Gastroesophageal sphincter (tissue), 4 donors: ENCODE measurements around the gene ERN2. TPM values are rescaled to one million over a fixed set of nuclear protein-coding genes. Genes with fewer than 3 reads are reported as not detected.

Experiments used
- ATAC-seq: fragments of 150-250 bp; one replicate; pipeline ENCODE4 v1.9.1; 2016; ENCODE audit warnings: mild to moderate bottlenecking, moderate library complexity
- H3K27ac ChIP-seq, 4 donors: fragments of 200-600 bp; sonication (generic) in 3 of 4; 1 replicate in 3 of 4; 2 replicates in 1 of 4; pipeline ENCODE4 v1.5.1; 2016 to 2019
- H3K27me3 ChIP-seq: fragments of 200-600 bp; sonication (generic); one replicate; pipeline ENCODE4 v1.5.1; 2019
- H3K36me3 ChIP-seq, 2 donors: fragments of 200-600 bp; sonication (generic); one replicate each; pipeline ENCODE4 v1.5.1; 2019; ENCODE audit warnings: control low read depth in 1 of 2
- H3K4me1 ChIP-seq, 3 donors: fragments of 200-600 bp; sonication (generic); 1 replicate in 2 of 3; 2 replicates in 1 of 3; pipeline ENCODE4 v1.5.1; 2016 to 2019; ENCODE audit warnings: control low read depth in 2 of 3
- H3K4me3 ChIP-seq, 2 donors: fragments of 200-600 bp; sonication (generic); one replicate each; pipeline ENCODE4 v1.5.1; 2019; ENCODE audit warnings: mild to moderate bottlenecking in 1 of 2, moderate library complexity in 1 of 2
- H3K9me3 ChIP-seq, 3 donors: fragments of 200-600 bp; sonication (generic); one replicate each; pipeline ENCODE4 v1.5.1; 2017 to 2019; ENCODE audit warnings: control low read depth in 2 of 3
- CTCF ChIP-seq, 4 experiments: fragments of 200-600 bp in 2 of 4; fragments of 450-650 bp in 2 of 4; sonication (generic) in 1 of 4; IDR thresholded peaks; one replicate each; pipeline ENCODE4 v1.5.1; 2017 to 2019; ENCODE audit warnings: antibody characterized with exemption in 4 of 4, mild to moderate bottlenecking in 2 of 4, moderate library complexity in 2 of 4
- EP300 ChIP-seq: sonication (generic); formaldehyde crosslinking; IDR thresholded peaks from one replicate; pipeline ENCODE4 v1.6.1; 2017; ENCODE audit warnings: antibody characterized with exemption, mild to moderate bottlenecking
- POLR2A ChIP-seq, 2 donors: fragments of 450-650 bp; IDR thresholded peaks; one replicate each; pipeline ENCODE4 v1.6.1; 2017; ENCODE audit warnings: antibody characterized with exemption in 2 of 2, mild to moderate bottlenecking in 2 of 2, moderate library complexity in 1 of 2
- POLR2AphosphoS5 ChIP-seq: sonication (generic); formaldehyde crosslinking; IDR thresholded peaks from one replicate; pipeline ENCODE4 v1.6.1; 2017; ENCODE audit warnings: antibody characterized with exemption
- WGBS, 2 donors: methylation state at CpG; one replicate each; pipeline ENCODE4 v1.1.5; 2018; ENCODE audit warnings: low coverage in 1 of 2; 5-methylcytosine and 5-hydroxymethylcytosine counted together
- total RNA-seq, 4 donors: library from RNA; depleted of rRNA; stranded (reverse); fragments of >200 nt; gene quantifications; one replicate each; pipeline ENCODE4 v1.1.0, GENCODE V29; 2016

The ERN2 gene
- total RNA-seq, 4 donors from 2014 or later, result 2.3 TPM; not detected in 3

DNA sequence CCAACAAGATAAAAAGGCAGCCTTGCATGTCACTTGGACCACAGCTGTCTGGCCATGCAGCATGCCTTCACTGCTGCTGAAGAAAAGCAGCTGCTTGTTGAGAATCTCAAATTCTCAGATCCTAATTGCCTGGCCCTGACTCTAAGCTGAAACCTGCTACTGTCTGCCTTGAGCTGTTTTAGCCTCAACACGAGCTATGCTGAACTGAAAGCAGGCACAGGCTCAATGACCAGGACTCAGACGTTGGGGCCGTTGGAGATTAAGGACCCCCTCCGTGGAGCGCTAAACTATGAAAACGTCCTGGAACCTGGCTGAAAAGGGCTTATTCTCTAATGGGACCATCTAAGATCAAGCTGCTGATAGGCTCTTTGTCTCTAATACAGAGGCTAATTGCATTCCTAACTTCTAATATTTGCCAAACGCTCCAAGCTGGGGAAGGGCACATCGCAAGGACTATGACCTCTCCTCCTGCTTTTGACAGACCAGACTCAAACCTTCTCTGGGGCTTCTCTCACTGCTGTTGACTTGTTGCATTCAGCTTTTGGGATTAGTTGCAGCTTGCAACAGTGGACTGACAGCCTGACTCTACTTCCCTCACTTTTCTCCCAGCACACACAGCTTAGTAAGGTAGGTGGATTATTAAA lies 38.9 kb downstream of the ERN2 start:
- Histone ChIP-seq H3K4me3 (no peak overlapping the region), H3K36me3 (peaks cover 0 to 51% of the 10 kb centered on the region in 2 donors), H3K27me3 (no peaks in the 10 kb centered on the region), H3K27ac (no peak overlapping the region), H3K4me1 (peaks cover 0 to 15% (median 4%) of the 10 kb centered on the region in 3 donors), H3K9me3 (no peaks in the 10 kb centered on the region)
- TF ChIP-seq EP300, result no peak
- TF ChIP-seq POLR2AphosphoS5, result no peak
- TF ChIP-seq CTCF (IDR thresholded peaks at IDR 0.05), result no peak
- TF ChIP-seq POLR2A (IDR thresholded peaks at IDR 0.05), result no peak
- WGBS, 2 donors, result 54% methylated on average over 7 of the region's 8 CpGs; no CpG with 5 or more reads in 1 of the 2 donors
- no peak for ATAC-seq

DNA sequence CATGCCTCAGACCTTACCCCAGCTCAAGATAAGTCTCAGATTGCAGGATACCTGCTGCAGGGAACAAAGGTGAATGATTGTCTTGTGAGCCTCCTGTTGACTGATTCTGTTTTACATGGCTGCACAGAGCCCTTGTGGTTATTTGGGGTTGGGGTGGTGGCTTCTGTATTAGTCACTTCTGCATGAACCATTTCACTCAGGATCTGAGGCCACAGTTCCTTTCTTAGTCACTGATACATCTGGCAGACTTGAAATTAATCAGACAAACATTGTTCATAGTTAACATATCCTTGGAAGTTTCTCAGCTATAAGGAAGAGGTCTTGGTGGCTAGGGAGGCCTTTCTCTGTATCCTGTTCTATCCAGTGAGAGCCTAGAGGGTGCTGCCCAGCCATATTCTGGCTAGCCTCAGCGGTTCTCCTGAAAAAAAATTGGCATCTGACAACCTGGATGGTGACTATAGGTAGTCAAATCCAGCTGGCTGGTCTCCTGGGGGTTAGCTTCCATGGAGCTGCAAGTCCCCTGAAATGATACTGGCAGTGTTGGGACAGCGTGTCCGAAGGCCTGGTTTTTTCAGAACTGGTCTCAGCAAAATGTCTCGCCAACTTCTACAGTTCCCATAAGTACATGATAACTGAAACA lies 42.8 kb downstream of the ERN2 start:
- no peak overlapping the region for H3K27ac ChIP-seq
- peaks cover 3 to 85% of the 10 kb centered on the region in 2 donors for H3K36me3 ChIP-seq
- no peaks in the 10 kb centered on the region for H3K27me3 ChIP-seq
- H3K4me3 ChIP-seq, result no peak overlapping the region
- no peaks in the 10 kb centered on the region for H3K9me3 ChIP-seq
- no peaks in the 10 kb centered on the region for H3K4me1 ChIP-seq
- ATAC-seq, result no peak
- TF ChIP-seq EP300 (no peak), POLR2A (IDR thresholded peaks at IDR 0.05) (no peak), CTCF (IDR thresholded peaks at IDR 0.05) (no peak), POLR2AphosphoS5 (no peak)
- no CpG with 5 or more reads among the region's 4 CpGs for WGBS, 2 donors

- H3K36me3 ChIP-seq, result peaks cover 3 to 95% of the 10 kb centered on the region in 2 donors
- no peak for TF ChIP-seq POLR2A (IDR thresholded peaks at IDR 0.05)
- TF ChIP-seq CTCF (IDR thresholded peaks at IDR 0.05), result no peak
- no peak for TF ChIP-seq EP300
- TF ChIP-seq POLR2AphosphoS5, result no peak
- WGBS, 2 donors, result 83 to 86% methylated on average over 4 of the region's 4 CpGs
- H3K27ac ChIP-seq, result no peak overlapping the region
- ATAC-seq, result no peak
- no peak overlapping the region for H3K4me3 ChIP-seq
- no peaks in the 10 kb centered on the region for H3K9me3 ChIP-seq
- no peaks in the 10 kb centered on the region for H3K4me1 ChIP-seq
- no peaks in the 10 kb centered on the region for H3K27me3 ChIP-seq
Observed at GRCh38 chr16:23668873-23669272, 44.1 kb downstream of the ERN2 start.

DNA sequence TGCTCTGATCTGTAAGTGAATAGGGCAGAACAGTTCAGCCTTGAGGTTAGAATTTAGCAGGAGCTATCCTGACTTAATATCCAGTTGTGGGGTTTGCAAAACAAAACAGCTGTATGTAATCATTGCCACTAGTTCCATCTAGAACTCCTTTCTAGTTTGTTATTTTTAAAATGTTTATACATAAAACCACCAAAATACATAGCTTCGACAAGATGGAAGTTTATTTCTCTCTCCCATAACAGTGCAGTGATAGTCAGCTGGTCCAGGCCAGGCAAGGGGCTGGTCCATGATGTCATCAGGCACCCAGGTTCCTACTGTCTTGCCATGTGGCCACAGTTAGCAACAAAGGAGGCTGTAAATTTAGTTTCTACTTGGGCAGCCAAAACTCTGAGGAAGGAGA lies 44.8 kb downstream of the ERN2 start:
- H3K27ac ChIP-seq, result no peak overlapping the region
- no peak for TF ChIP-seq CTCF (IDR thresholded peaks at IDR 0.05)
- no peak for TF ChIP-seq POLR2AphosphoS5
- TF ChIP-seq EP300, result no peak
- TF ChIP-seq POLR2A (IDR thresholded peaks at IDR 0.05), result no peak
- 50 to 57% methylated on average over 1 of the region's 1 CpG for WGBS, 2 donors
- no peak overlapping the region for H3K4me3 ChIP-seq
- H3K27me3 ChIP-seq, result no peaks in the 10 kb centered on the region
- no peaks in the 10 kb centered on the region for H3K9me3 ChIP-seq
- no peaks in the 10 kb centered on the region for H3K4me1 ChIP-seq
- H3K36me3 ChIP-seq, result peaks cover 3 to 96% of the 10 kb centered on the region in 2 donors
- no peak for ATAC-seq

DNA sequence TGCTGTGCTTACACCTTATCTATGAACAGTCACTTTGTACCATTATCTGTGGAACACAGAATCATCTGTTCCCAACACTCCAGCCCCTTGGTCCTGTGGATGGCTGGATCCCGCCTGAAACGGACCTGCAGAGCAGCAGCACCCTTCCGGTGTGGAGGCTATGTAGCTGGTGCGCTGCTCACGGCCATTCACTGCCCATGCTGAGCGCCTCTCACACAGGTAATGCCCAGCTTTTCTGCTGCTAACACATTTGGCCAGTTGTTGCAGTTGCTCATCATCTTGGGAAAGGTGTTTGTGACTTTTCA lies 45.7 kb downstream of the ERN2 start:
- H3K36me3 ChIP-seq, result peaks cover 3 to 100% of the 10 kb centered on the region in 2 donors

More for the DNA sequence above, 45.7 kb downstream of the ERN2 start:
- Histone ChIP-seq H3K4me1 (no peaks in the 10 kb centered on the region), H3K27ac (no peak overlapping the region), H3K27me3 (no peaks in the 10 kb centered on the region), H3K9me3 (no peaks in the 10 kb centered on the region), H3K4me3 (no peak overlapping the region)
- ATAC-seq, result no peak
- TF ChIP-seq EP300, result no peak
- TF ChIP-seq POLR2AphosphoS5, result no peak
- no peak for TF ChIP-seq CTCF (IDR thresholded peaks at IDR 0.05)
- 97 to 100% methylated on average over 6 of the region's 6 CpGs for WGBS, 2 donors
